ENCODE measurements around the gene B4GALNT2.
"Not testable (repeated sequence)": the region's sequence is repeated elsewhere in the genome, so short reads cannot be mapped to it uniquely, and the experiment has no call there.

B4GALNT2 gene

DNA sequence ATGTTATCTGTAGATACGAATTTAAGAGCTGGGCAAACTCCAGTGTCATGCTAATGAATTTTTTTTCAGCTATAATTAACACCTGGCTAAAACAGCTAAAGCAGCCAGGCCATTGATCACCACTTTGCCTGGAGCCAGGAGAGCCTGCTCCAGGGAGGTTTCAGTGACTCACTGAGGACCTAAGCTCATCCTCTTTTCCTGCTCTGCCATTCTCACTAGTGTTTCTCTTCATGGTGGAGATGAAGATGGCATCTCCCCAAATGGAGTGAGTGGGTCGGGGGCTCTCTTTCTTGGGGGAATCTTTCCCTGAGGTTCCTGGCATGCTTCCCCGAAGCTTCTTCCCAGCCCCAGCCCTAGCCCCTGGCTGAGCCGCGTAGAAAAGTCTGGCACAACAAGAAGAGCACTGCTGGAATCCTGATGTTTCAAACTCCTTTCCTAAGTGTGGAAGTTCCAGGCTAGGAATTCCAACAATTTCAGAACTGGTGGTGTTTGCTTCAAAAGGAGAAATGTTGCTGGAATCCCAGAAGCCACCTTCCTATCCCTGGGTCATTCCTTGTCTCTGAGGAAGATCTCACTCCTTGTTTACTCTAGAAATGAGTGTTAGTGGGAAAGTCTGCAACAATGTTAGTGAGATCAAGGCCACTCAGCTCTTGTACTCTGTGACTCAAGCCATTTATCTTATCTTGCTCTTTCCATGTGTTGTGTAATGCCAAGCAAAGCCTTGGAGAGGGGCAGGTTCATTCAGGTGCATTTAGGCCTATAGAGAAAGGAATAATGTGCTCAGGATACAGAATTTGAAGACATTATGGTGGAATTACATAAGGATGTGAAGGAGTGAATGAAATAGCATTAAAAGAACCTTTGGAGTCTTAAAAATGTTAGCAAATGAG lies 26.0 kb upstream of the B4GALNT2 start:
- TF ChIP-seq JUND (IDR thresholded peaks at IDR 0.05; ENCODE audit: low read depth): no peak
- peak in 1 of 2 experiments; percentile 46 for DNase-seq (ENCODE audit: low read depth in 1 of 2, low spot score in 1 of 2)
- in situ Hi-C loops (cut with HindIII; ENCODE audit: low pct_unique_long_range_greater_than_20kb, low sequenced_read_pairs): no loop called here

DNA sequence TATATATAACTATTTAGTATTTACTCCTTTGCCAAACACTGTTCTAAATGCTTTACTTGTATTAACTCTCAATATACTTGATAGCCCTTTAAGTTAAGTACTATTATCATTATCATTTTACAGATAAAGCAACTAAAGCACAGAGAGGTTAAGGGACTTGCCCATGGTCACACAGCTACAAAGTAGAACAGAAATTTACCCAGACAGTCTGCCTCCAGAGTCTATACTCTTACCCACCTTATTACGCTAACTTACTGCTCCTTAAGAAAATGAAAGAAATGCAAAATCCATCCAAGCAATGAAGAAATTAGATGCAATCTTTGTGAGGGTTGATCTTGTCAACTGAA lies 25.4 kb upstream of the B4GALNT2 start:
- in situ Hi-C loops (cut with HindIII; ENCODE audit: low pct_unique_long_range_greater_than_20kb, low sequenced_read_pairs): no loop called here
- DNase-seq (ENCODE audit: low read depth in 1 of 2, low spot score in 1 of 2): no peak
- no peak for TF ChIP-seq JUND (IDR thresholded peaks at IDR 0.05; ENCODE audit: low read depth)

DNA sequence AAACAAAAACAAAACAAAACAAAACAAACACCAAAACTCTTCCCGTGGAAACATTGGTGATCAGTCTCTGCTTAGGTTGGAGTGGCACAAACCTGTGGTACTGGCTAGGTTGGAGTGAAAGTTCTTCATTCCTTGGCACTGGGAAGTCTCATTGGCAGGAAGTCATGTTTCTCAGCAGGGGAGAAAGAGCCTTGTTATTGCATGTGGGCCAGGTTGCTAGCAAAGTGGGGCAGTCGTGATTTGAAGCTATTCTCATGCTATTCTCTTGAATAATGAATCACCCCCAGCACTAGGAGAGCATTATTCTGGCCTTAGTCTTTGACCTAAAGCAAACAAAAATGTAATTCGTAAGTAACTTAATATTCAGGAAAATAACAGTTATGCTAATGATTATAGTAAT lies 24.3 kb upstream of the B4GALNT2 start:
- in situ Hi-C loops (cut with HindIII; ENCODE audit: low pct_unique_long_range_greater_than_20kb, low sequenced_read_pairs): no loop called here
- DNase-seq (ENCODE audit: low read depth in 1 of 2, low spot score in 1 of 2): peak in 1 of 2 experiments; percentile 81
- no peak for TF ChIP-seq JUND (IDR thresholded peaks at IDR 0.05; ENCODE audit: low read depth)

- no peak for TF ChIP-seq JUND (IDR thresholded peaks at IDR 0.05; ENCODE audit: low read depth)
- no peak for DNase-seq (ENCODE audit: low read depth in 1 of 2, low spot score in 1 of 2)
- in situ Hi-C loops (cut with HindIII; ENCODE audit: low pct_unique_long_range_greater_than_20kb, low sequenced_read_pairs): no loop called here
Measured at GRCh38 chr17:49110509-49110908, 22.1 kb upstream of the B4GALNT2 start.

GRCh38 chr17:49111934-49112333 lies 20.6 kb upstream of the B4GALNT2 start:
- DNase-seq (ENCODE audit: low read depth in 1 of 2, low spot score in 1 of 2): no peak
- in situ Hi-C loops (cut with HindIII; ENCODE audit: low pct_unique_long_range_greater_than_20kb, low sequenced_read_pairs): no loop called here
- TF ChIP-seq JUND (IDR thresholded peaks at IDR 0.05; ENCODE audit: low read depth): no peak

DNA sequence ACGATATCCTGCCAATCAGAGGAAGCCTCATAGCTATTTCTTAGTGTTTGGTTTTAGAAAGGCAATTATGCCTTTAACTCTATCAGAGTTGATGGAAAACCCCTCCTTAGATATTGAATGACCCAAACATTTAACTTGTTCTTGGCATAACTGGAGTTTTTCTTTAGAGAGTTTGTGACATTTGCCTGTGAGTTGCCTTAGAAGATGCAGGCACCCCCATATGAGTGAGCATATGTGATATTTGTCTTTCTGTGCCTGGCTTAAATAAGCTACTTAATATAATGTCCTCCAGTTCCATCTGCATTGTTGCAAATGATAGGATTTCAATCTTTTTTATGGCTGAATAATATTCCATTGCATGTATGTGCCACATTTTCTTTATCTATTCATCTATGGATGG lies 19.6 kb upstream of the B4GALNT2 start:
- DNase-seq (ENCODE audit: low read depth in 1 of 2, low spot score in 1 of 2): no peak
- no peak for TF ChIP-seq JUND (IDR thresholded peaks at IDR 0.05; ENCODE audit: low read depth)
- in situ Hi-C loops (cut with HindIII; ENCODE audit: low pct_unique_long_range_greater_than_20kb, low sequenced_read_pairs): no loop called here

- no peak for TF ChIP-seq JUND (IDR thresholded peaks at IDR 0.05; ENCODE audit: low read depth)
- no peak for DNase-seq (ENCODE audit: low read depth in 1 of 2, low spot score in 1 of 2)
Measured at GRCh38 chr17:49114703-49115102, 17.9 kb upstream of the B4GALNT2 start.

GRCh38 chr17:49117587-49118230 lies 14.9 kb upstream of the B4GALNT2 start:
- no peak for TF ChIP-seq JUND (IDR thresholded peaks at IDR 0.05; ENCODE audit: low read depth)
- in situ Hi-C loops (cut with HindIII; ENCODE audit: low pct_unique_long_range_greater_than_20kb, low sequenced_read_pairs): no loop called here
- no peak for DNase-seq (ENCODE audit: low read depth in 1 of 2, low spot score in 1 of 2)

More at GRCh38 chr17:49114703-49115102, 17.9 kb upstream of the B4GALNT2 start:
- in situ Hi-C loops (cut with HindIII; ENCODE audit: low pct_unique_long_range_greater_than_20kb, low sequenced_read_pairs): no loop called here

DNA sequence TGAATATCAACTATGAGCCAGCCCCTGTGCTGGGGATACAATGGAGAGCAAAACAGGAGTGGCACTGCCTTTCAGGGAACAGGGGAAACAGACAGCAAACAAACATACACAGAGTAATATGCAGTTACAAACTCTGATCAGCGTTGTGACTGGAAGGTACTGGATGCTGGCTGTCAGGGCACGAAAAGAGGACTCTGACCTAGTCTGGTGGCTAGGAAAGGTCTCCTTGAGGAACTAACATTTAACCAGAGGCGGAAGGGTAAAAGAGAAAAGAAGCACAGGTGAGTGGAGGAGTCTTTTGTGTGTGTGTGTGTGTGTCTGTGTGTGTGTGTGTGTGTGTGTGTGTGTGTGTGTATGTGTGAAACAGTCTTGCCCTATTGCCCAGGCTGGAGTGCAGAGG lies 12.4 kb upstream of the B4GALNT2 start:
- no peak for DNase-seq (ENCODE audit: low read depth in 1 of 2, low spot score in 1 of 2)
- in situ Hi-C loops (cut with HindIII; ENCODE audit: low pct_unique_long_range_greater_than_20kb, low sequenced_read_pairs): no loop called here
- no peak for TF ChIP-seq JUND (IDR thresholded peaks at IDR 0.05; ENCODE audit: low read depth)

DNA sequence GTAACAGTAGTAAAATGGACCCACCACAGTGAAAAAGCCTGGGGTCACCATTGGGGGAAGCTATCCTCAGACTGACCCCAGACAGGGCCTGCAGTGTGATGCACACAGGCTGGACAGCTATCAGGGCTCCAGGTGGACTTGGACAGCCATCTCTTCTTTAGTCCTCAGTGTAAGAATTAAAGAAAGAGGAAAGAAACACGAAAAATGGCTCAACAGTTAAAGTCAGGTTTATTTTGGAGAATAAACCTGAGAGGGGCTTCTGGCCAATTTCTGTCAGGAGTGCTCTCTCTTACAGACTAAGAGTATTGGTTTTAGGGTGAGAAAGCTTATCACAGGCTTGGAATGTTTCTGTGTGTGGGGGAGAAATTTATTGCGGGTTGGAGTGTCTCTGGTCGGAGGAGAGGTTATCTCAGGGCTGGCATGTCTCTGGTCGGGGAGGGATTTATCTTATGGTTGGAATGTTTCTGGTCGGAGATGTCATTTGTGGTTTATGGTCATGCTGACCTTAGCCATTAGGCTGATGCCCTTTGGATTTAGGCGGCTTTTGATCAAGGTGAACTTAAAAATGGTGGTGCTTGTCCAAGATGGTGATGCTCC lies 10.8 kb upstream of the B4GALNT2 start:
- no peak for TF ChIP-seq JUND (IDR thresholded peaks at IDR 0.05; ENCODE audit: low read depth)
- in situ Hi-C loops (cut with HindIII; ENCODE audit: low pct_unique_long_range_greater_than_20kb, low sequenced_read_pairs): no loop called here
- no peak for DNase-seq (ENCODE audit: low read depth in 1 of 2, low spot score in 1 of 2)

- in situ Hi-C loops (cut with HindIII; ENCODE audit: low pct_unique_long_range_greater_than_20kb, low sequenced_read_pairs): no loop called here
- no peak for DNase-seq (ENCODE audit: low read depth in 1 of 2, low spot score in 1 of 2)
- no peak for TF ChIP-seq JUND (IDR thresholded peaks at IDR 0.05; ENCODE audit: low read depth)
Measured at GRCh38 chr17:49122566-49122965, 10.0 kb upstream of the B4GALNT2 start.

GRCh38 chr17:49123061-49123460 lies 9.5 kb upstream of the B4GALNT2 start:
- no peak for TF ChIP-seq JUND (IDR thresholded peaks at IDR 0.05; ENCODE audit: low read depth)
- in situ Hi-C loops (cut with HindIII; ENCODE audit: low pct_unique_long_range_greater_than_20kb, low sequenced_read_pairs): no loop called here
- no peak for DNase-seq (ENCODE audit: low read depth in 1 of 2, low spot score in 1 of 2)

DNA sequence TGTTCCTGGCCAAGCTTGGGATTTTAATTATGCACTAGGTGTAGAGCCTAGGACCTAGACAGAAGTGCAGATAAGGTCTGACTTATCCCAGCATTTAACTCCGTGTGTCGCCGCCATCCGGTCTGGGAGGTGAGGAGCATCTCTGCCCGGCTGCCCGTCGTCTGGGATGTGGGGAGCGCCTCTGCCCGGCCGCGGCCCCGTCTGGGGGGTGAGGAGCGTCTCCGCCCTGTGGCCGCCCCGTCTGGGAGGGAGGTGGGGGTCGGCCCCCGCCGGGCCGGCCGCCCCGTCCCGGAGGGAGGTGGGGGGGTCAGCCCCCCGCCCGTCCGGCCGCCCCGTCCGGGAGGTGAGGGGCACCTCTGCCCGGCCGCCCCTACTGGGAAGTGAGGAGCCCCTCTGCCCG lies 7.1 kb upstream of the B4GALNT2 start:
- DNase-seq (ENCODE audit: low read depth in 1 of 2, low spot score in 1 of 2): no peak
- TF ChIP-seq JUND (IDR thresholded peaks at IDR 0.05; ENCODE audit: low read depth): no peak
- in situ Hi-C loops (cut with HindIII; ENCODE audit: low pct_unique_long_range_greater_than_20kb, low sequenced_read_pairs): no loop called here

- in situ Hi-C loops (cut with HindIII; ENCODE audit: low pct_unique_long_range_greater_than_20kb, low sequenced_read_pairs); DNase-seq (ENCODE audit: low read depth in 1 of 2, low spot score in 1 of 2): not testable (repeated sequence)
Measured at GRCh38 chr17:49126183-49126859, 6.2 kb upstream of the B4GALNT2 start.

DNA sequence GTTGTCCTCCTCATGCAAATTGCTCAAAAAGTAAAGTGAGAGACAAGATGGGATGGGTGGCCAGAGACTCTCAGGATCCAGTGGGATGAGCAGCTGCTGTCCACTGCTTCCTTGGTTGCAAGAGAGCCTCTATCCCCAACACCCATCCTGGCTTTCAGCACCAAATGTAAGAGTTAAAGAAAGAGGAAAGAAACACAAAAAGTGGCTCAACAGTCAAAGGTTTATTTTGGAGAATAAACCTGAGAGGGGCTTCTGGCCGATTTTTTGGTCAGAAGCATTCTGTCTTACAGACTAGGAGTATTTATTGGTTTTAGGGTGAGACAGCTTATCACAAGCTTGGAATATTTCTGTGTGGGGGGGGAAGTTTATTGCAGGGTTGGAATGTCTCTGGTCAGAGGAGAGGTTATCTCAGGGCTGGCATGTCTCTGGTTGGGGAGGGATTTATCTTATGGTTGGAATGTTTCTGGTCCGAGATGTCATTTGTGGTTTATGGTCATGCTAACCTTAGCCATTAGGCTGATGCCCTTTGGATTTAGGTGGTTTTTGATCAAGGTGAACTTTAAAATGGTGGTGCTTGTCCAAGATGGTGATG lies 3.1 kb upstream of the B4GALNT2 start:
- not testable (repeated sequence) for DNase-seq (ENCODE audit: low read depth in 1 of 2, low spot score in 1 of 2)

More for the DNA sequence above, 3.1 kb upstream of the B4GALNT2 start:
- in situ Hi-C loops (cut with HindIII; ENCODE audit: low pct_unique_long_range_greater_than_20kb, low sequenced_read_pairs): not testable (repeated sequence)
